ENCODE measurements around the gene FN3K. TPM values are rescaled to one million over a fixed set of nuclear protein-coding genes. Genes with fewer than 3 reads are reported as not detected.

The FN3K gene
- polyA plus RNA-seq, 12 donors, result 9.9 to 22.2 (median 15.5) TPM; not detected in 1

- no peak for DNase-seq
Measured at GRCh38 chr17:82793974-82794630, 58.7 kb downstream of the FN3K start.

DNA sequence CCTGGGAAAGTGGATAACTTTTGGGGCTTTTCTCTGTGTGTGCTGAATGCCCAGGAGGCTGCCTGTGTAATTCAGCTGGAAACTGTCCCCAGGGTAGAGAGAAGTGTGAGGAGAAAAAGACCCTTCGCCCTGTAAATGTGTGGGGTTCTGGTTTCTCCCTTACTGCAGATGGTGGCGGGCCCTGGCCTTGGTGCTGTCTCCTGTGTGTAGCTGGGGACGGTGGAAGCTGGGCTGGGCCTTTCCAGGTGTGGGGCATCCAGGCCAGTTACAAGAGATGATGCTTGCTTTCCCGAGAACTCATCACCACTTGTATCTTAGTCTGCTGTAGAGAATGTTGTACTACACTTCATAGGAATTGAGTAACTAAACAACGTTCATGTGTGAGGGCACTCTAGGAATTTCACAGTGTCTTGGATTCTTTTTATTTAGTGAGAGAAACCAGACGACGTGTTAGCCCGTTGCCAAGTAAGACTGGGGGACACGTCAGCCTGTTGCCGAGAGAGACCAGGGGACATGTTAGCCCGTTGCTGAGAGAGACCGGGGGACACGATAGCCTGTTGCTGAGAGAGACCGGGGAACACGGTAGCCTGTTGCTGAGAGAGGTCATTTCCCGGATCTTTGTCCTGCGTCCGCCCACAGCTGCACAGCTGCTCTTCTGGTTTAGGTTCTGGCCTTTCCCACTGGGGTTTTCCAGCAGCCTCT, 59.5 kb downstream of the FN3K start:
- peak; percentile 69 for DNase-seq

- no peak for DNase-seq
Measured at GRCh38 chr17:82795615-82796014, 60.2 kb downstream of the FN3K start.

DNA sequence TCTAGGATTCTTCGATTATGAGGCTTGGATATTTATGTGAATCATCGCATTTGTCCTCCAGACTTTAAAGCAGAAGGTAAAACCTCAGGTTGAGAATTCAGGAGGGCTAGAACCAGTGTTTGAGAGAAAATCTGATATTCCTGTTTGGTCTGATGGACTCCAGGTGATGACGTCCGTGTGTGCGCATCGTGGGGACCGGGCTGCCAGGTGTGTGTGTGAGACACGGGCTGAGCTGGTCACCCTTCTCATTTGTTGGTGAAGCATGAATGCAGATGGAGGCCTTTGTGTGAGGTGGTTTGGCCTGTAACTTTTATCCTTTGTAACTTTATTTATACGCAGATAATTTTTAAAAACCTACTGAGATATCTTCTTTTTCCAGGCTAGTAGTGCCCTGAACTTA, 61.6 kb downstream of the FN3K start:
- no peak for DNase-seq

DNA sequence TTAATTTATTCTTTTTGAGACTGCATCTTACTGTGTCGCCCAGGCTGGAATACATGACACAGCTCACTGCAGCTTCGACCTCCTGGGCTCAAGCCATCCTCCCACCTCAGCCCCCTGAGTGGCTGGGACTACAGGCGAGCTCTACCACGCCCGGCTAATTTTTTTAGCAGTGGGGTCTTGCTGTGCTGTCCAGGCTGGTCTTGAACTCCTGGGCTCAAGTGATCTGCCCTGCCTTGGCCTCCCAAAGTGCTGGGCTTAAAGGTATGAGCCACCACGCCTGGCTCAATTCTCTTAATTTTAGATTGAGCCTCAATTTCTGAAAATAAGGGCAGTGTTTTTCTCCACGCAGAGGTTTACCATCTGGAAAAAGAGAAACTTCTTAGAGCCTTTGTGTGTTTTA, 63.3 kb downstream of the FN3K start:
- DNase-seq, result no peak

GRCh38 chr17:82799591-82799990, 64.2 kb downstream of the FN3K start:
- DNase-seq, result no peak

Other genes with a start within 250 kb of the FN3K start
- 10 to 100 TPM in 11 of 12 donors, not detected in 1; 33.6 to 62.0 (median 41.4) TPM for gene FOXK2, start 215.9 kb upstream of the FN3K start, polyA plus RNA-seq (ENCODE audit: insufficient read length in 12 of 12)
- gene WDR45B, start 87.2 kb upstream of the FN3K start, polyA plus RNA-seq (ENCODE audit: insufficient read length in 12 of 12), result 10 to 100 TPM in 11 of 12 donors, not detected in 1; 51.4 to 91.2 (median 58.0) TPM
- 10 to 100 TPM in 11 of 12 donors, not detected in 1; 31.8 to 75.0 (median 41.8) TPM for gene RAB40B, start 36.9 kb upstream of the FN3K start, polyA plus RNA-seq (ENCODE audit: insufficient read length in 12 of 12)
- gene FN3KRP, start 18.9 kb upstream of the FN3K start, polyA plus RNA-seq (ENCODE audit: insufficient read length in 12 of 12), result 10 to 100 TPM in 11 of 12 donors, not detected in 1; 19.6 to 38.5 (median 32.7) TPM
- 10 to 100 TPM in 11 of 12 donors, not detected in 1; 47.5 to 79.6 (median 55.9) TPM for gene TBCD, start 16.4 kb downstream of the FN3K start, polyA plus RNA-seq (ENCODE audit: insufficient read length in 12 of 12)
- 10 to 100 TPM in 2 of 12 donors, 1 to 10 TPM in 1, under 1 TPM in 7, not detected in 2; 0.10 to 38.6 (median 0.24) TPM for gene ZNF750, start 104.4 kb downstream of the FN3K start, polyA plus RNA-seq (ENCODE audit: insufficient read length in 12 of 12)

Measured in muscle of arm (tissue), 12 donors.